Tibial artery (tissue), 4 donors: ENCODE results near the gene OTP.

Source experiments
- DNase-seq, 2 donors: peaks; one replicate each; pipeline ENCODE4 v3.0.0-alpha.2; 2019
- H3K27ac ChIP-seq, 2 donors: fragments of 200-600 bp; sonication (generic) in 1 of 2; 1 replicate in 1 of 2; 2 replicates in 1 of 2; pipeline ENCODE4 v1.5.1; 2018 to 2019; ENCODE audit warnings: mild to moderate bottlenecking in 1 of 2
- H3K27me3 ChIP-seq, 2 donors: fragments of 200-600 bp; sonication (generic) in 1 of 2; one replicate each; pipeline versions ENCODE4 v1.5.1 to v1.6.0; 2016 to 2019
- H3K36me3 ChIP-seq, 3 donors: fragments of 200-600 bp; sonication (generic) in 2 of 3; one replicate each; pipeline ENCODE4 v1.5.1; 2016 to 2019; ENCODE audit warnings: mild to moderate bottlenecking in 2 of 3
- H3K4me1 ChIP-seq, 4 donors: fragments of 200-600 bp; sonication (generic) in 2 of 4; 1 replicate in 3 of 4; 2 replicates in 1 of 4; pipeline ENCODE4 v1.5.1; 2016 to 2019
- H3K4me3 ChIP-seq, 2 donors: fragments of 200-600 bp; sonication (generic) in 1 of 2; 1 replicate in 1 of 2; 2 replicates in 1 of 2; pipeline ENCODE4 v1.5.1; 2018 to 2019; ENCODE audit warnings: mild to moderate bottlenecking in 2 of 2
- H3K9me3 ChIP-seq, 3 donors: fragments of 200-600 bp; sonication (generic) in 1 of 3; one replicate each; pipeline ENCODE4 v1.5.1; 2016 to 2019
- CTCF ChIP-seq, 2 experiments: fragments of 200-600 bp in 1 of 2; fragments of 450-650 bp in 1 of 2; IDR thresholded peaks; one replicate each; pipeline ENCODE4 v1.5.1; 2017 to 2019; ENCODE audit warnings: antibody characterized with exemption in 2 of 2, mild to moderate bottlenecking in 1 of 2, moderate library complexity in 1 of 2
- intact Hi-C: fragments of 100-400 bp; cut with DNase I; formaldehyde crosslinking; loops from one replicate; pipeline ENCODE4 v1.15.0; 2023; ENCODE audit warnings: low total_unique reads

Gene OTP

GRCh38 chr5:77638763-77639671 is 504 bp upstream of the OTP start:
- Histone ChIP-seq H3K4me1 (peaks cover 0 to 48% (median 25%) of the 10 kb centered on the region in 4 donors), H3K9me3 (no peaks in the 10 kb centered on the region), H3K36me3 (no peaks in the 10 kb centered on the region), H3K4me3 (no peak overlapping the region), H3K27ac (no peak overlapping the region), H3K27me3 (peaks cover 21 to 100% of the 10 kb centered on the region in 2 donors)
- TF ChIP-seq CTCF (IDR thresholded peaks at IDR 0.05), result no peak
- intact Hi-C loops, result no loop called here
- no peak for DNase-seq

- Histone ChIP-seq H3K36me3 (no peaks in the 10 kb centered on the region), H3K27ac (no peak overlapping the region), H3K27me3 (peaks cover 13 to 100% of the 10 kb centered on the region in 2 donors), H3K4me1 (peaks cover 0 to 40% (median 25%) of the 10 kb centered on the region in 4 donors), H3K4me3 (peak overlapping the region in 1 of 2 donors; percentile 4), H3K9me3 (no peaks in the 10 kb centered on the region)
- intact Hi-C loops, result no loop called here
- no peak for TF ChIP-seq CTCF (IDR thresholded peaks at IDR 0.05)
- DNase-seq, result no peak
Observed at GRCh38 chr5:77637170-77637997, 1.1 kb downstream of the OTP start.

- Histone ChIP-seq H3K27me3 (peaks cover 6 to 100% of the 10 kb centered on the region in 2 donors), H3K36me3 (no peaks in the 10 kb centered on the region), H3K9me3 (no peaks in the 10 kb centered on the region), H3K4me1 (peaks cover 0 to 40% (median 25%) of the 10 kb centered on the region in 4 donors), H3K27ac (no peak overlapping the region), H3K4me3 (no peak overlapping the region)
- intact Hi-C loops, result no loop called here
- no peak for TF ChIP-seq CTCF (IDR thresholded peaks at IDR 0.05)
- DNase-seq, result no peak
Observed at GRCh38 chr5:77636641-77637169, 1.8 kb downstream of the OTP start.

GRCh38 chr5:77635917-77636640 is 2.4 kb downstream of the OTP start:
- TF ChIP-seq CTCF (IDR thresholded peaks at IDR 0.05), result no peak
- intact Hi-C loops, result no loop called here
- Histone ChIP-seq H3K36me3 (no peaks in the 10 kb centered on the region), H3K9me3 (no peaks in the 10 kb centered on the region), H3K4me3 (no peak overlapping the region), H3K27ac (no peak overlapping the region), H3K27me3 (peaks cover 5 to 100% of the 10 kb centered on the region in 2 donors), H3K4me1 (peaks cover 0 to 44% (median 27%) of the 10 kb centered on the region in 4 donors)
- no peak for DNase-seq
